Colonic mucosa (tissue), 4 donors: ENCODE results near the gene SMARCD1. TPM values are rescaled to one million over a fixed set of nuclear protein-coding genes. Genes with fewer than 3 reads are reported as not detected.

Experiments used
- DNase-seq: peaks from one replicate; pipeline ENCODE4 v3.0.0-alpha.2; 2020
- H3K27ac ChIP-seq: fragments of 200-600 bp; one replicate; pipeline ENCODE4 v1.8.0; 2021
- H3K27me3 ChIP-seq: fragments of 200-600 bp; one replicate; pipeline ENCODE4 v1.8.0; 2021
- H3K36me3 ChIP-seq: fragments of 200-600 bp; one replicate; pipeline ENCODE4 v1.8.0; 2021
- H3K4me1 ChIP-seq: fragments of 200-600 bp; one replicate; pipeline ENCODE4 v1.8.0; 2021; ENCODE audit warnings: mild to moderate bottlenecking
- H3K4me3 ChIP-seq: fragments of 200-600 bp; one replicate; pipeline ENCODE4 v1.8.0; 2021
- H3K9ac ChIP-seq, 2 donors: one replicate each; pipeline ENCODE4 v1.7.0; 2013; ENCODE audit warnings: control low read depth in 2 of 2, low read depth in 2 of 2, low read length in 2 of 2
- H3K9me3 ChIP-seq: fragments of 200-600 bp; one replicate; pipeline ENCODE4 v1.8.0; 2021
- CTCF ChIP-seq: fragments of 200-600 bp; IDR thresholded peaks from one replicate; pipeline ENCODE4 v1.8.0; 2022; ENCODE audit warnings: antibody characterized with exemption, mild to moderate bottlenecking
- intact Hi-C: fragments of 100-400 bp; cut with DNase I; formaldehyde crosslinking; loops from one replicate; pipeline ENCODE4 v1.14.1; 2022
- total RNA-seq, 2 donors: library from RNA; stranded (reverse); fragmentation: NEBNext Ultra II Directional in 1 of 2; extraction: Animal tissue kit (Norgen Biotek cat#: 25700) in 1 of 2; gene quantifications; one replicate each; pipeline ENCODE4 v1.2.1, GENCODE V29; 2021
- donor health status: healthy.
- donor health status: DM: no; HTN: no; CAD: no.
- donor health status: DM: no; HTN: no; CAD: no.

Gene SMARCD1
- total RNA-seq, 2 donors from 2014 or later = 30.6 to 43.9 TPM

- intact Hi-C loops = loop anchor here (10.0 kb wide), 1 partner anchor 228 kb away; no protein-coding TSS in a partner anchor
- Histone ChIP-seq H3K4me1 (no peaks in the 10 kb centered on the region), H3K9ac (no peak overlapping the region), H3K27ac (no peak overlapping the region), H3K36me3 (peaks cover 20% of the 10 kb centered on the region), H3K4me3 (no peak overlapping the region), H3K27me3 (no peaks in the 10 kb centered on the region), H3K9me3 (no peaks in the 10 kb centered on the region)
- DNase-seq = no peak
- TF ChIP-seq CTCF = no peak
These were observed 2.0 kb downstream of the SMARCD1 start for GRCh38 chr12:50087151-50087550.

GRCh38 chr12:50087995-50088394 is 2.9 kb downstream of the SMARCD1 start:
- no peak overlapping the region for H3K4me3 ChIP-seq
- no peak for DNase-seq
- no peaks in the 10 kb centered on the region for H3K9me3 ChIP-seq
- intact Hi-C loops = loop anchor here (10.0 kb wide), 1 partner anchor 227 kb away; no protein-coding TSS in a partner anchor
- no peaks in the 10 kb centered on the region for H3K4me1 ChIP-seq
- H3K36me3 ChIP-seq = peaks cover 22% of the 10 kb centered on the region
- H3K9ac ChIP-seq = no peak overlapping the region
- no peak for TF ChIP-seq CTCF
- no peaks in the 10 kb centered on the region for H3K27me3 ChIP-seq
- no peak overlapping the region for H3K27ac ChIP-seq

GRCh38 chr12:50088577-50089335 is 3.6 kb downstream of the SMARCD1 start:
- peaks cover 22% of the 10 kb centered on the region for H3K36me3 ChIP-seq
- no peak overlapping the region for H3K27ac ChIP-seq
- H3K4me1 ChIP-seq = no peaks in the 10 kb centered on the region
- no peaks in the 10 kb centered on the region for H3K9me3 ChIP-seq
- no peak overlapping the region for H3K9ac ChIP-seq
- DNase-seq = peak; percentile 81
- intact Hi-C loops = loop anchor here (10.0 kb wide), 1 partner anchor 226 kb away; no protein-coding TSS in a partner anchor
- H3K27me3 ChIP-seq = no peaks in the 10 kb centered on the region
- H3K4me3 ChIP-seq = no peak overlapping the region
- TF ChIP-seq CTCF = peak; percentile 73

- Histone ChIP-seq H3K9me3 (no peaks in the 10 kb centered on the region), H3K4me1 (no peaks in the 10 kb centered on the region), H3K27ac (no peak overlapping the region), H3K36me3 (peaks cover 23% of the 10 kb centered on the region), H3K4me3 (no peak overlapping the region), H3K27me3 (no peaks in the 10 kb centered on the region), H3K9ac (no peak overlapping the region)
- intact Hi-C loops = loop anchor here (10.0 kb wide), 1 partner anchor 225 kb away; no protein-coding TSS in a partner anchor
- no peak for DNase-seq
- no peak for TF ChIP-seq CTCF
These were observed 4.6 kb downstream of the SMARCD1 start for GRCh38 chr12:50089730-50090129.

- H3K9me3 ChIP-seq = no peaks in the 10 kb centered on the region
- no peak overlapping the region for H3K4me3 ChIP-seq
- TF ChIP-seq CTCF = no peak
- H3K27ac ChIP-seq = no peak overlapping the region
- no peaks in the 10 kb centered on the region for H3K4me1 ChIP-seq
- H3K9ac ChIP-seq = no peak overlapping the region
- peaks cover 29% of the 10 kb centered on the region for H3K36me3 ChIP-seq
- no peak for DNase-seq
- intact Hi-C loops = no loop called here
- no peaks in the 10 kb centered on the region for H3K27me3 ChIP-seq
These were observed 5.2 kb downstream of the SMARCD1 start for GRCh38 chr12:50090391-50090790.
